Nephron (organoid): ENCODE measurements around the gene RNASEH2A.
"Not testable (repeated sequence)": the region's sequence is repeated elsewhere in the genome, so short reads cannot be mapped to it uniquely, and the experiment has no call there.

ENCODE experiments used
- H3K27ac Mint-ChIP-seq, 3 experiments: 2 replicates each; pipeline ENCODE4 v1.8.0; 2020; ENCODE audit warnings: mixed read lengths in 3 of 3, mild to moderate bottlenecking in 2 of 3, moderate library complexity in 1 of 3
- H3K27me3 Mint-ChIP-seq: 2 replicates; pipeline ENCODE4 v1.8.0; 2021; ENCODE audit warnings: low read depth, mild to moderate bottlenecking, moderate library complexity, mixed read lengths
- H3K36me3 Mint-ChIP-seq: 2 replicates; pipeline ENCODE4 v1.8.0; 2020; ENCODE audit warnings: low read depth, mixed read lengths
- H3K4me1 Mint-ChIP-seq: 2 replicates; pipeline ENCODE4 v1.8.0; 2020; ENCODE audit warnings: mixed read lengths
- H3K4me3 Mint-ChIP-seq, 3 experiments: 2 replicates each; pipeline ENCODE4 v1.8.0; 2020; ENCODE audit warnings: mild to moderate bottlenecking in 3 of 3, mixed read lengths in 3 of 3, moderate library complexity in 2 of 3
- H3K9me3 Mint-ChIP-seq: 2 replicates; pipeline ENCODE4 v1.8.0; 2020; ENCODE audit warnings: mixed read lengths
- TF ChIP-seq, protein P1 (sequence below), 3 experiments: fragments of 200-600 bp; sonication (generic); IDR thresholded peaks; one replicate each; pipeline ENCODE4 v1.5.0; 2021; ENCODE audit warnings: antibody characterized with exemption in 3 of 3; ENCODE audit not compliant: unreplicated experiment in 3 of 3

Gene RNASEH2A

GRCh38 chr19:12843328-12843727 lies 36.9 kb downstream of the RNASEH2A start:
- no peak overlapping the region for H3K4me3 Mint-ChIP-seq
- peaks cover 22% of the 10 kb centered on the region for H3K4me1 Mint-ChIP-seq
- TF ChIP-seq, protein P1, sequence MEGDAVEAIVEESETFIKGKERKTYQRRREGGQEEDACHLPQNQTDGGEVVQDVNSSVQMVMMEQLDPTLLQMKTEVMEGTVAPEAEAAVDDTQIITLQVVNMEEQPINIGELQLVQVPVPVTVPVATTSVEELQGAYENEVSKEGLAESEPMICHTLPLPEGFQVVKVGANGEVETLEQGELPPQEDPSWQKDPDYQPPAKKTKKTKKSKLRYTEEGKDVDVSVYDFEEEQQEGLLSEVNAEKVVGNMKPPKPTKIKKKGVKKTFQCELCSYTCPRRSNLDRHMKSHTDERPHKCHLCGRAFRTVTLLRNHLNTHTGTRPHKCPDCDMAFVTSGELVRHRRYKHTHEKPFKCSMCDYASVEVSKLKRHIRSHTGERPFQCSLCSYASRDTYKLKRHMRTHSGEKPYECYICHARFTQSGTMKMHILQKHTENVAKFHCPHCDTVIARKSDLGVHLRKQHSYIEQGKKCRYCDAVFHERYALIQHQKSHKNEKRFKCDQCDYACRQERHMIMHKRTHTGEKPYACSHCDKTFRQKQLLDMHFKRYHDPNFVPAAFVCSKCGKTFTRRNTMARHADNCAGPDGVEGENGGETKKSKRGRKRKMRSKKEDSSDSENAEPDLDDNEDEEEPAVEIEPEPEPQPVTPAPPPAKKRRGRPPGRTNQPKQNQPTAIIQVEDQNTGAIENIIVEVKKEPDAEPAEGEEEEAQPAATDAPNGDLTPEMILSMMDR (IDR thresholded peaks at IDR 0.05; ENCODE audit: unreplicated experiment in 3 of 3) = no peak
- peaks cover 45% of the 10 kb centered on the region for H3K27me3 Mint-ChIP-seq
- no peaks in the 10 kb centered on the region for H3K9me3 Mint-ChIP-seq
- no peaks in the 10 kb centered on the region for H3K36me3 Mint-ChIP-seq
- no peak overlapping the region for H3K27ac Mint-ChIP-seq

DNA sequence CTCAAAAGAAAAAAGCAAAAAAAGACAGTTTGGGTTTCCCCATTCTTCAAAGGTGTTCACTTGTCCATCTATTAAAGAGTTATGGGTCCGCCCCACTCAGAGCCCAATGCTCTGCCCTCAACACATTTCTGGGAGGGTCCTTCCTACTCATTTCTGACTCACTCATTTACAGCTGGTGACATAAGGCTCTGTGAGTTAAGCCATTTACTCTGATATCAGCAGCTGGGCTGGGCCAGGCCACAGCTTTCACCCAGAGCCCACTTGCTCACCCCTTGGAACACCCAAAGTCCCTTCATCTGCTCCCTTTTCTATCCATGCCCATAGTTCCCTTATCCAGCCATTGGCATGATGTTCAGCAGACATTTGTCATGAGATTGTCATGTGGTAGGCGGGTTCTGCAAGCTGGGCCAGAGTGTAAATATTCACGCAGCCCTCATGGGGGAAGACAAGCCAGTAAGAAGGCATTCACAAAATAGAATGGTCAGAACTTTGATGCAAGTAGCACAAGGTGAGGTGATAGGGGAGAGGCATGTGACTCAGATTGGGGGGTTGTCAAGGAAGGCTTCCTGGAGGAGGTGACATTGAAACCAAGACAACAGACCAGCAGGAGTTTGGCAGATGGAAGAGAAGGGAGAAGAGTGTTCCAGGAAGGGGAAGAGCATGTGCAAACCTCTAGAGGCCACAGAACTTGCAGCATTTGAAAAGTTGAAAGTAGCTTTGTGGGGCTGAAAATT lies 37.8 kb downstream of the RNASEH2A start:
- H3K27ac Mint-ChIP-seq = no peak overlapping the region
- H3K27me3 Mint-ChIP-seq = peaks cover 37% of the 10 kb centered on the region
- H3K36me3 Mint-ChIP-seq = no peaks in the 10 kb centered on the region
- H3K4me1 Mint-ChIP-seq = peaks cover 19% of the 10 kb centered on the region
- TF ChIP-seq, protein P1 (IDR thresholded peaks at IDR 0.05; ENCODE audit: unreplicated experiment in 3 of 3) = no peak
- no peak overlapping the region for H3K4me3 Mint-ChIP-seq
- no peaks in the 10 kb centered on the region for H3K9me3 Mint-ChIP-seq

DNA sequence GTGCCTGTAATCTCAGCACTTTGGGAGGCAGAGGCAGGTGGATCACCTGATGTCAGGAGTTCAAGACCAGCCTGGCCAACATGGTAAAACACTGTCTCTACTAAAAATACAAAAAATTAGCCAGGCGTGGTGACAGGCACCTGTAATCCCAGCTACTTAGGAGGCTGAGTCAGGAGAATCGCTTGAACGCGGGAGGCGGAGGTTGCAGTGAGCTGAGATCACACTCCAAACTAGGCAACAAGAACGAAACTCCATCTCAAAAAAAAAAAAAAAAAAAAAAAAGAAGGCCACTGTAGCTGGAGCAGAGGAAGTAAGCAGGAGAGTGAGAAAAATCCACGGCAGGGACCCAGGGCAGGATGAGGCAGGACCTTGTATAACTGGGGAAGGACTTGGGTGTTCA lies 40.2 kb downstream of the RNASEH2A start:
- H3K9me3 Mint-ChIP-seq, H3K4me3 Mint-ChIP-seq, H3K27ac Mint-ChIP-seq, H3K4me1 Mint-ChIP-seq, H3K36me3 Mint-ChIP-seq: not testable (repeated sequence)
- peaks cover 12% of the 10 kb centered on the region for H3K27me3 Mint-ChIP-seq

DNA sequence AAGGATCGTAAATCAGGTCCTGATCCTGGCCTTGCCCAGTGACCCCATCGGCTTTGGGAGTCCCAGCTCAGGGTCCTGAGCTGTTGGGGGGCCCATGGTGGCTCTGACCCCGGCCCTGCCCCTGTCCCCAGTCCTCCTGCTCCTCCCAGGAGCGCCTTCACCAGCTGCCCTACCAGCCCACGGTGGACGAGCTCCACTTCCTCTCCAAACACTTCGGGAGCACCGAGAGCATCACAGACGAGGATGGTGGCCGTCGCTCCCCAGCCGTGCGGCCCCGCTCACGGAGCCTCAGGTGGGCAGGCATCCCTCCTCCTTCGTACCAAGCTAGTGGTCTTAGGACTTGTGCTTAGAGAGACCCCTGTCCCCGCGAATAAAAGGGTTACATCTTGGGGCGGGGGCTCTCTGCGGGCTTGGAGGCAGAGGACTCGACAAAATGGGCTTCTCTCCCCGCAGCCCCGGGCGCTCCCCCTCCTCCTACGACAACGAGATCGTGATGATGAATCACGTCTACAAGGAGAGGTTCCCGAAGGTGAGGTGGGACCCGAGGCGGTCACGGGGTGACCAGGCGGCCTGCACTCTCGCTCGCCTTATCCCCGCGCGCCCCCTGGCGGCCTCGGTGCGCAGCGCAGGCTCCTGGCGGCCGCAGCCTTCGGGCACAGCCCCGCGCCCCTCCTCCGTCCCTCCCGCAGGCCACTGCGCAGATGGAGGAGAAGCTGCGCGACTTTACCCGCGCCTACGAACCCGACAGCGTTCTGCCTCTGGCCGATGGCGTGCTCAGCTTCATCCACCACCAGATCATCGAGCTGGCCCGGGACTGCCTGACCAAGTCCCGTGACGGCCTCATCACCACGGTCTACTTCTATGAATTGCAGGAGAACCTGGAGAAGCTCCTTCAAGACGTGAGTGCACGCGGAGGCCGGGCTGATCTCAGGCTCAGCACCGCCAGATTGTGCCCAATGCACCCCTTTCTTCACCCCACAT lies 41.1 kb downstream of the RNASEH2A start:
- H3K27me3 Mint-ChIP-seq = peaks cover 6% of the 10 kb centered on the region
- H3K4me3 Mint-ChIP-seq = peak overlapping the region in 2 of 3 experiments; percentile 51 to 69
- TF ChIP-seq, protein P1 (IDR thresholded peaks at IDR 0.05; ENCODE audit: unreplicated experiment in 3 of 3) = peak; percentile 100
- no peaks in the 10 kb centered on the region for H3K36me3 Mint-ChIP-seq
- H3K4me1 Mint-ChIP-seq = no peaks in the 10 kb centered on the region
- H3K27ac Mint-ChIP-seq = no peak overlapping the region
- no peaks in the 10 kb centered on the region for H3K9me3 Mint-ChIP-seq

DNA sequence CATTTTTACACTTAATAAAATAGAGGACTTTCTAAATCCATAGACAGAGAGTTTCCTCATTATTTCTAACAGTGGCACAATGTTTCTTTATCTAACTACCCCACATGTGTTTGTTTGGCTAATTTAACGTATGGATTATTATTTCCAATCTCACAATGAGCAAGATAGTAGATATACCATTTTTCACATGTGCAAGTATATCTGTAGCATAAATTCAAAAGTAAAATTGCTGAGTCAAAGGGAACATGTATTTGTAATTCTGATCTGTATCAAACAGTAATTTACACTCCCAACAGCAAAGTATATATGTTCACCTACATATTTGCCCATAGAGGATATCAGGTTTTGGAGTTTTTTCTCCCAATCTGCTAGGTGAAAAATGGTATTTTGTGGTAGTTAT lies 50.3 kb downstream of the RNASEH2A start:
- no peak overlapping the region for H3K4me3 Mint-ChIP-seq
- H3K27me3 Mint-ChIP-seq = peaks cover 5% of the 10 kb centered on the region
- H3K4me1 Mint-ChIP-seq = no peaks in the 10 kb centered on the region
- no peaks in the 10 kb centered on the region for H3K36me3 Mint-ChIP-seq
- peaks cover 6% of the 10 kb centered on the region for H3K9me3 Mint-ChIP-seq
- TF ChIP-seq, protein P1 (IDR thresholded peaks at IDR 0.05; ENCODE audit: unreplicated experiment in 3 of 3) = no peak
- no peak overlapping the region for H3K27ac Mint-ChIP-seq
